DND-41 (cell line): ENCODE data around the gene MYBPHL.
"Not testable (repeated sequence)": the region's sequence is repeated elsewhere in the genome, so short reads cannot be mapped to it uniquely, and the experiment has no call there.

Experiments used
- ATAC-seq: fragments of 200-7000 bp; cut with Tn5 transposase; 3 replicates; pipeline ENCODE4 v1.9.1; 2021; ENCODE audit warnings: low read depth; ENCODE audit not compliant: insufficient read depth
- DNase-seq: peaks from one replicate; pipeline ENCODE4 v3.0.0-alpha.2; 2020
- H2AFZ ChIP-seq: 2 replicates; pipeline ENCODE4 v1.6.0; 2012; ENCODE audit warnings: low read depth, low read length
- H3K27ac ChIP-seq: 2 replicates; pipeline ENCODE4 v1.5.1; 2012; ENCODE audit warnings: low read length, inconsistent platforms
- H3K27me3 ChIP-seq: fragments of 200-600 bp; sonication (generic); 2 replicates; pipeline ENCODE4 v1.6.0; 2012; ENCODE audit warnings: low read length, mild to moderate bottlenecking, inconsistent platforms; ENCODE audit not compliant: insufficient read depth, poor library complexity
- H3K36me3 ChIP-seq: 2 replicates; pipeline ENCODE4 v1.5.1; 2012; ENCODE audit warnings: low read length, inconsistent platforms; ENCODE audit not compliant: insufficient read depth
- H3K4me1 ChIP-seq: 2 replicates; pipeline ENCODE4 v1.5.1; 2012; ENCODE audit warnings: mild to moderate bottlenecking, low read length; ENCODE audit not compliant: insufficient read depth
- H3K4me2 ChIP-seq: 2 replicates; pipeline ENCODE4 v1.6.0; 2012; ENCODE audit warnings: mild to moderate bottlenecking, moderate library complexity, low read length, inconsistent platforms; ENCODE audit not compliant: insufficient read depth
- H3K4me3 ChIP-seq, 2 experiments: fragments of 200-600 bp in 1 of 2; shearing (Covaris generic) in 1 of 2; 2 replicates each; pipeline ENCODE4 v1.5.1; 2012 to 2016; ENCODE audit warnings: inconsistent platforms in 2 of 2, low read length in 2 of 2, mild to moderate bottlenecking in 2 of 2, low read depth in 1 of 2, moderate library complexity in 1 of 2
- H3K79me2 ChIP-seq: 2 replicates; pipeline ENCODE4 v1.6.0; 2012; ENCODE audit warnings: low read length, inconsistent platforms; ENCODE audit not compliant: insufficient read depth
- H3K9ac ChIP-seq: 2 replicates; pipeline ENCODE4 v1.6.0; 2012; ENCODE audit warnings: low read depth, mild to moderate bottlenecking, inconsistent platforms, low read length, moderate library complexity
- H3K9me3 ChIP-seq: 2 replicates; pipeline ENCODE4 v1.5.1; 2012; ENCODE audit warnings: low read length, moderate library complexity, mild to moderate bottlenecking, inconsistent platforms; ENCODE audit not compliant: insufficient read depth, severe bottlenecking
- H4K20me1 ChIP-seq: 2 replicates; pipeline ENCODE4 v1.6.0; 2012; ENCODE audit warnings: low read length; ENCODE audit not compliant: insufficient read depth
- CTCF ChIP-seq: IDR thresholded peaks from 2 replicates; pipeline ENCODE4 v1.5.1; 2012; ENCODE audit warnings: borderline replicate concordance, low read length, moderate library complexity, mild to moderate bottlenecking; ENCODE audit not compliant: poor library complexity, severe bottlenecking; ENCODE audit errors: extremely low read depth
- EZH2 ChIP-seq: IDR thresholded peaks from 3 replicates; pipeline ENCODE4 v1.6.1; 2012; ENCODE audit warnings: borderline replicate concordance, low read depth, mild to moderate bottlenecking, moderate library complexity, low read length, inconsistent platforms; ENCODE audit not compliant: severe bottlenecking

Gene MYBPHL

DNA sequence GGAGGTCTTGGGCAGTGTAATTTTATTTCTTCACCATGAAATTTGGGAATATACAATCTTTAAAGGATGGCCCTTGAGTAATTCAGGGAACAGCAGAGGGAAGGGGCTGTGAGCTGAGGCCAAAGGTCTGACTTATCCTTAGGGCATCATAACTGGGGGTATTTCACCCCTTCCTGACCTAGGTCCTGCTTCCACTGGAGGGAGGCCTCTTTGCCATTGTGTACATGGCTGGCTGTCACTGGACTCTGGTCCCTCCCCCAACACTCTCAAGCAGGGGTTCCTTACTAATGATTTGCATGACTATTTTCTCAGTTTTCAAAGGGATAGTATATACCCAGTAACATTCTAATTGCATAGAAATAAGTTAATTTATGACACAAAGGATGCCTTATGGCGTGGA lies 16.7 kb downstream of the MYBPHL start:
- DNase-seq: no peak
- no peak overlapping the region for H2AFZ ChIP-seq
- H3K9ac ChIP-seq: no peak overlapping the region
- no peak for ATAC-seq
- H3K36me3 ChIP-seq: no peaks in the 10 kb centered on the region
- no peak overlapping the region for H3K4me2 ChIP-seq
- no peaks in the 10 kb centered on the region for H3K79me2 ChIP-seq
- H4K20me1 ChIP-seq: no peaks in the 10 kb centered on the region
- TF ChIP-seq CTCF (no peak), EZH2 (no peak)
- no peak overlapping the region for H3K27ac ChIP-seq
- no peaks in the 10 kb centered on the region for H3K9me3 ChIP-seq
- H3K4me3 ChIP-seq: no peak overlapping the region
- H3K4me1 ChIP-seq: no peaks in the 10 kb centered on the region
- H3K27me3 ChIP-seq: no peaks in the 10 kb centered on the region

GRCh38 chr1:109286762-109287161 lies 20.0 kb downstream of the MYBPHL start:
- not testable (repeated sequence) for H3K4me3 ChIP-seq, ATAC-seq, DNase-seq, H3K36me3 ChIP-seq, H2AFZ ChIP-seq, H3K9ac ChIP-seq, H3K27ac ChIP-seq, H3K27me3 ChIP-seq, H4K20me1 ChIP-seq, H3K9me3 ChIP-seq, H3K4me2 ChIP-seq
- Histone ChIP-seq H3K79me2 (peaks cover 12% of the 10 kb centered on the region), H3K4me1 (peaks cover 19% of the 10 kb centered on the region)

GRCh38 chr1:109283748-109284600 lies 22.8 kb downstream of the MYBPHL start:
- peak overlapping the region; percentile 73 for H3K9ac ChIP-seq
- DNase-seq (no peak), ATAC-seq (no peak)
- peak overlapping the region; percentile 83 for H3K4me2 ChIP-seq
- peak overlapping the region; percentile 88 for H3K27ac ChIP-seq
- H2AFZ ChIP-seq: peak overlapping the region; percentile 84
- no peaks in the 10 kb centered on the region for H3K27me3 ChIP-seq
- H4K20me1 ChIP-seq: peaks cover 6% of the 10 kb centered on the region; the same call in 1 of the 2 replicates
- peaks cover 26% of the 10 kb centered on the region for H3K4me1 ChIP-seq
- H3K9me3 ChIP-seq: no peaks in the 10 kb centered on the region
- TF ChIP-seq CTCF (no peak), EZH2 (no peak)
- peaks cover 19% of the 10 kb centered on the region for H3K79me2 ChIP-seq
- peaks cover 26% of the 10 kb centered on the region for H3K36me3 ChIP-seq
- H3K4me3 ChIP-seq: peak overlapping the region; percentile 56 to 82

GRCh38 chr1:109282952-109283747 lies 23.7 kb downstream of the MYBPHL start, which contains the start of gene PSRC1:
Gene PSRC1, minus strand, starts transcription at chr1:109283145.
- Histone ChIP-seq H4K20me1 (peaks cover 6% of the 10 kb centered on the region; the same call in 1 of the 2 replicates), H3K9ac (peak within 1 kb of the TSS; percentile 73), H3K4me2 (peak within 1 kb of the TSS; percentile 83), H3K4me1 (peaks cover 26% of the 10 kb centered on the region), H2AFZ (peak within 1 kb of the TSS; percentile 84), H3K9me3 (no peaks in the 10 kb centered on the region), H3K4me3 (peak within 1 kb of the TSS; percentile 56 to 82), H3K27ac (peak within 1 kb of the TSS; percentile 88), H3K27me3 (no peaks in the 10 kb centered on the region), H3K36me3 (peaks cover 33% of the 10 kb centered on the region), H3K79me2 (peaks cover 19% of the 10 kb centered on the region)
- ATAC-seq (peak; percentile 96), DNase-seq (peak; percentile 94)
- TF ChIP-seq EZH2 (no peak), CTCF (peak; percentile 40)
